Astrocyte (in vitro differentiated cells and primary cell): ENCODE measurements around the gene CPA5. TPM values are rescaled to one million over a fixed set of nuclear protein-coding genes. Genes with fewer than 3 reads are reported as not detected.

ENCODE experiments used
- DNase-seq: peaks from one replicate; pipeline ENCODE4 v3.0.0-alpha.2; 2010; ENCODE audit warnings: low read depth
- FAIRE-seq: peaks from 2 replicates; lab custom pipeline; 2011; peaks lifted over from hg19 to GRCh38; lab: Jason Lieb, UNC
- H2AFZ ChIP-seq: 2 replicates; pipeline ENCODE4 v1.6.0; 2012; ENCODE audit warnings: low read depth, low read length, inconsistent platforms
- H3K27ac ChIP-seq: 2 replicates; pipeline ENCODE4 v1.5.1; 2011; ENCODE audit warnings: low read depth, low read length, inconsistent platforms
- H3K27me3 ChIP-seq: 2 replicates; pipeline ENCODE4 v1.6.0; 2011; ENCODE audit warnings: low read length, inconsistent platforms; ENCODE audit not compliant: insufficient read depth
- H3K36me3 ChIP-seq: 2 replicates; pipeline ENCODE4 v1.5.1; 2011; ENCODE audit warnings: low read length, inconsistent platforms; ENCODE audit not compliant: insufficient read depth
- H3K4me1 ChIP-seq: 2 replicates; pipeline ENCODE4 v1.5.1; 2011; ENCODE audit warnings: low read length, inconsistent platforms; ENCODE audit not compliant: insufficient read depth
- H3K4me2 ChIP-seq: 2 replicates; pipeline ENCODE4 v1.6.0; 2012; ENCODE audit warnings: low read length, inconsistent platforms
- H3K4me3 ChIP-seq: 2 replicates; pipeline ENCODE4 v1.5.1; 2011; ENCODE audit warnings: low read depth, mild to moderate bottlenecking, low read length, inconsistent platforms; ENCODE audit not compliant: insufficient read depth
- H3K79me2 ChIP-seq: 2 replicates; pipeline ENCODE4 v1.6.0; 2012; ENCODE audit warnings: mild to moderate bottlenecking, low read length, inconsistent platforms; ENCODE audit not compliant: insufficient read depth
- H3K9ac ChIP-seq: 2 replicates; pipeline ENCODE4 v1.6.0; 2012; ENCODE audit warnings: mild to moderate bottlenecking, low read length, inconsistent platforms
- H3K9me3 ChIP-seq: 2 replicates; pipeline ENCODE4 v1.5.1; 2012; ENCODE audit warnings: low read depth, mild to moderate bottlenecking, low read length, inconsistent platforms; ENCODE audit not compliant: insufficient read depth
- H4K20me1 ChIP-seq: 2 replicates; pipeline ENCODE4 v1.6.0; 2012; ENCODE audit warnings: low read length, inconsistent platforms; ENCODE audit not compliant: insufficient read depth
- H3K27ac Mint-ChIP-seq: one replicate; pipeline ENCODE4 v1.8.0; 2021; ENCODE audit warnings: mild to moderate bottlenecking, mixed read lengths; ENCODE audit not compliant: unreplicated experiment
- H3K27me3 Mint-ChIP-seq: one replicate; pipeline ENCODE4 v1.8.0; 2021; ENCODE audit warnings: low read depth, mixed read lengths; ENCODE audit not compliant: unreplicated experiment
- H3K36me3 Mint-ChIP-seq: one replicate; pipeline ENCODE4 v1.8.0; 2021; ENCODE audit warnings: low read depth, mixed read lengths; ENCODE audit not compliant: unreplicated experiment
- H3K4me1 Mint-ChIP-seq: one replicate; pipeline ENCODE4 v1.8.0; 2021; ENCODE audit warnings: low read depth, mixed read lengths; ENCODE audit not compliant: unreplicated experiment
- H3K4me3 Mint-ChIP-seq: one replicate; pipeline ENCODE4 v1.8.0; 2021; ENCODE audit warnings: mild to moderate bottlenecking, moderate library complexity, mixed read lengths; ENCODE audit not compliant: unreplicated experiment
- H3K9me3 Mint-ChIP-seq: one replicate; pipeline ENCODE4 v1.8.0; 2021; ENCODE audit warnings: mild to moderate bottlenecking, mixed read lengths; ENCODE audit not compliant: unreplicated experiment
- CTCF ChIP-seq: IDR thresholded peaks from 2 replicates; pipeline ENCODE4 v1.5.1; 2011; ENCODE audit warnings: low read depth, mild to moderate bottlenecking, inconsistent platforms, low read length, moderate library complexity; ENCODE audit not compliant: insufficient read depth
- EZH2 ChIP-seq: IDR thresholded peaks from 2 replicates; pipeline ENCODE4 v1.6.1; 2012; ENCODE audit warnings: mild to moderate bottlenecking, low read length, inconsistent platforms; ENCODE audit not compliant: insufficient read depth
- total RNA-seq: library from RNA; stranded (reverse); gene quantifications from 2 replicates; pipeline ENCODE4 v1.2.1, GENCODE V29; 2021

CPA5 gene
- total RNA-seq, 1 donor from 2014 or later: not detected

GRCh38 chr7:130297628-130298543, 46.7 kb upstream of the CPA5 start:
- peaks cover 19% of the 10 kb centered on the region for H3K36me3 Mint-ChIP-seq
- no peak for TF ChIP-seq CTCF
- no peak for TF ChIP-seq EZH2
- Histone ChIP-seq H4K20me1 (no peaks in the 10 kb centered on the region), H3K27me3 (no peaks in the 10 kb centered on the region), H3K4me1 (peaks cover 19% of the 10 kb centered on the region), H3K4me2 (no peak overlapping the region), H3K36me3 (peaks cover 32% of the 10 kb centered on the region), H3K9me3 (no peaks in the 10 kb centered on the region), H3K79me2 (peaks cover 27% of the 10 kb centered on the region), H3K4me3 (no peak overlapping the region), H3K9ac (no peak overlapping the region), H3K27ac (no peak overlapping the region), H2AFZ (no peak overlapping the region)
- FAIRE-seq (no peak), DNase-seq (no peak)
- no peak overlapping the region for H3K4me3 Mint-ChIP-seq
- H3K4me1 Mint-ChIP-seq: peaks cover 22% of the 10 kb centered on the region
- H3K27me3 Mint-ChIP-seq: no peaks in the 10 kb centered on the region
- H3K9me3 Mint-ChIP-seq: peaks cover 4% of the 10 kb centered on the region
- no peak overlapping the region for H3K27ac Mint-ChIP-seq

DNA sequence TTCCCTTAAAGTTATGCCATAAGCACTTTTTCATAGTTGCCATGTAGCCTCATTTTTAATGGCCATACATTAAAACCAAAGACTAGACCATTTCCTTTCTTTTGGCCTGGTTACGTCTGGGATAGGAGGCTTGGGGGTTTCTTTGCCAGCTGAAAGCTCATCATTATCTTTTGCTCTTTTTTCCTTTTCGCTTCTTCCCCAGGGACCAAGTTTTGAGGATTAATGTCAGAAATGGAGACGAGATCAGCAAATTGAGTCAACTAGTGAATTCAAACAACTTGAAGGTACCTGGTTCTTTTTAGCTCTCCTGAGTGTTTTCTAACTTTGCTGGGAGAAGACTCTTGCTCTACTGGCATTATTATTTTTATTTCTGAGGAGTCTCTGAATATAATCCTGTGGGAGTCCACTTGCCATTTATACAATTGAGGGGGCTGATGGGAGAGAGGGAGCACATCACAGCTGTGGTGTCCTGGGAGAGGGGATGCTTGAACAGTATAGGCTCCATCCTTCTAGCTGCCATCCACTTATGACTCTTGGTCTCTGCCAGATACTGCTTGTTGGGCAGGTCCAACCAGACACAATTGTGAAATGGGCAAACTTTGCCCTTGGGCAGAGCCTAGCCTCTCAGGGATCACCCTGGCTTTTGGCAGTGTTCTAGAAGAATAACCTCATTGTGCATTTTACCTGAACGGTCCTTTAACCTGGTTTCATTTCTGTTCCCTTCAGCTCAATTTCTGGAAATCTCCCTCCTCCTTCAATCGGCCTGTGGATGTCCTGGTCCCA, 45.9 kb upstream of the CPA5 start:
- no peak overlapping the region for H2AFZ ChIP-seq
- H3K9me3 Mint-ChIP-seq: peaks cover 4% of the 10 kb centered on the region
- FAIRE-seq (no peak), DNase-seq (no peak)
- H3K9me3 ChIP-seq: no peaks in the 10 kb centered on the region
- H3K79me2 ChIP-seq: peaks cover 25% of the 10 kb centered on the region
- peaks cover 36% of the 10 kb centered on the region for H3K36me3 ChIP-seq
- H3K27ac ChIP-seq: no peak overlapping the region
- H3K4me2 ChIP-seq: no peak overlapping the region
- peaks cover 12% of the 10 kb centered on the region for H3K4me1 ChIP-seq
- H3K36me3 Mint-ChIP-seq: peaks cover 19% of the 10 kb centered on the region
- no peak overlapping the region for H3K9ac ChIP-seq
- no peaks in the 10 kb centered on the region for H3K27me3 ChIP-seq
- H3K4me3 ChIP-seq: no peak overlapping the region
- peaks cover 15% of the 10 kb centered on the region for H3K4me1 Mint-ChIP-seq
- no peak overlapping the region for H3K27ac Mint-ChIP-seq
- TF ChIP-seq EZH2 (no peak), CTCF (no peak)
- H3K4me3 Mint-ChIP-seq: no peak overlapping the region
- no peaks in the 10 kb centered on the region for H3K27me3 Mint-ChIP-seq
- no peaks in the 10 kb centered on the region for H4K20me1 ChIP-seq
